Glutamatergic neuron (in vitro differentiated cells): Measurements from ENCODE around the gene IRS2. TPM values are rescaled to one million over a fixed set of nuclear protein-coding genes. Genes with fewer than 3 reads are reported as not detected.

Source experiments
- DNase-seq: peaks from one replicate; pipeline ENCODE4 v3.0.0; 2022
- H3K27ac Mint-ChIP-seq: one replicate; pipeline ENCODE4 v1.8.0; 2020; ENCODE audit warnings: mild to moderate bottlenecking, mixed read lengths, inconsistent platforms; ENCODE audit not compliant: unreplicated experiment
- H3K27me3 Mint-ChIP-seq: one replicate; pipeline ENCODE4 v1.8.0; 2020; ENCODE audit warnings: mild to moderate bottlenecking, moderate library complexity, mixed read lengths, inconsistent platforms; ENCODE audit not compliant: unreplicated experiment
- H3K36me3 Mint-ChIP-seq: one replicate; pipeline ENCODE4 v1.8.0; 2020; ENCODE audit warnings: mild to moderate bottlenecking, mixed read lengths, inconsistent platforms; ENCODE audit not compliant: unreplicated experiment
- H3K4me1 Mint-ChIP-seq: one replicate; pipeline ENCODE4 v1.8.0; 2020; ENCODE audit warnings: mild to moderate bottlenecking, low read depth, mixed read lengths, inconsistent platforms; ENCODE audit not compliant: unreplicated experiment
- H3K4me3 Mint-ChIP-seq: one replicate; pipeline ENCODE4 v1.8.0; 2020; ENCODE audit warnings: mild to moderate bottlenecking, mixed read lengths, inconsistent platforms; ENCODE audit not compliant: unreplicated experiment
- H3K9me3 Mint-ChIP-seq: one replicate; pipeline ENCODE4 v1.8.0; 2020; ENCODE audit warnings: mild to moderate bottlenecking, moderate library complexity, mixed read lengths, inconsistent platforms; ENCODE audit not compliant: unreplicated experiment
- total RNA-seq: library from RNA; stranded (reverse); fragmentation: NEBNext Ultra II Directional; extraction: Animal tissue kit (Norgen Biotek cat#: 25700); gene quantifications from one replicate; pipeline ENCODE4 v1.2.1, GENCODE V29; 2021; ENCODE audit not compliant: unreplicated experiment
- TF ChIP-seq, protein P1 (sequence below): fragments of 200-600 bp; sonication (generic); IDR thresholded peaks from one replicate; pipeline ENCODE4 v1.5.0; 2021; ENCODE audit not compliant: partially characterized antibody, unreplicated experiment

Gene IRS2
- total RNA-seq, 1 donor from 2014 or later, result 27.0 TPM

DNA sequence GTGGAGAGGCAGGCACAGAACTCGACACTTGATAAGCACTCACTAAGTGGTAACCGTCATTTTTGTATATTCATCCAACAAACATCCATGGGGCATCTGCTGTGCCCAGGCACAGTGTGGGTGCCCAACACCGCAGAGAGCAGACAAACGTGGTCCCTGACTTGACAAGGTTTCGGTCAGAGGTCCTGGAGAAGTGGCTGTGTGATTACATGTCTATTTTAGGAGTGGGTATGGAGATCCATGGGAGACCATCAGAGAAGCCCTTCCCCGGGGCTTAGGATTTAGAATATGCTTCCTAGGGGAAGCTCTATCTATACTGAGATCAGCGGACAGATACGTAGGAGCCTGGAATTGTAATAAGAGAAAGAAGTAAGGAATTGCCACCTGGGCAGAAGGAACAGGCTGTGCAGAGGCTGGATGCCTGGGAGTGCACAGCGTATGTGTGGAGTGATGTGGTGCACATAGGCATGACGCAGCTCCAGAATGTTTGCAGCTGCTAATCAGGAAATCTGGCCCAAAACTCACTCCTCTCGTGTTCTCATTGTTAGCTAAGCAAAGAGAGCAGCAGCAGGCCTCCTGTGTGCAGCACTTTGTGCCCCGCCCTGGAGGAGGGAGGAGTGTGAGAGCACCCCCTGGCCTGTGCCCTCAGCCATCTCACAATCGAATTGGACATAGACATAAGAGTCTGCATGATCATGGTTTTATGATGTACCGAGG lies 23.0 kb upstream of the IRS2 start:
- Mint-ChIP-seq H3K36me3 (no peaks in the 10 kb centered on the region), H3K4me3 (no peak overlapping the region), H3K27ac (no peak overlapping the region), H3K9me3 (peaks cover 6% of the 10 kb centered on the region), H3K27me3 (peaks cover 2% of the 10 kb centered on the region), H3K4me1 (peaks cover 6% of the 10 kb centered on the region)
- TF ChIP-seq, protein P1, sequence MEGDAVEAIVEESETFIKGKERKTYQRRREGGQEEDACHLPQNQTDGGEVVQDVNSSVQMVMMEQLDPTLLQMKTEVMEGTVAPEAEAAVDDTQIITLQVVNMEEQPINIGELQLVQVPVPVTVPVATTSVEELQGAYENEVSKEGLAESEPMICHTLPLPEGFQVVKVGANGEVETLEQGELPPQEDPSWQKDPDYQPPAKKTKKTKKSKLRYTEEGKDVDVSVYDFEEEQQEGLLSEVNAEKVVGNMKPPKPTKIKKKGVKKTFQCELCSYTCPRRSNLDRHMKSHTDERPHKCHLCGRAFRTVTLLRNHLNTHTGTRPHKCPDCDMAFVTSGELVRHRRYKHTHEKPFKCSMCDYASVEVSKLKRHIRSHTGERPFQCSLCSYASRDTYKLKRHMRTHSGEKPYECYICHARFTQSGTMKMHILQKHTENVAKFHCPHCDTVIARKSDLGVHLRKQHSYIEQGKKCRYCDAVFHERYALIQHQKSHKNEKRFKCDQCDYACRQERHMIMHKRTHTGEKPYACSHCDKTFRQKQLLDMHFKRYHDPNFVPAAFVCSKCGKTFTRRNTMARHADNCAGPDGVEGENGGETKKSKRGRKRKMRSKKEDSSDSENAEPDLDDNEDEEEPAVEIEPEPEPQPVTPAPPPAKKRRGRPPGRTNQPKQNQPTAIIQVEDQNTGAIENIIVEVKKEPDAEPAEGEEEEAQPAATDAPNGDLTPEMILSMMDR, result no peak
- no peak for DNase-seq

DNA sequence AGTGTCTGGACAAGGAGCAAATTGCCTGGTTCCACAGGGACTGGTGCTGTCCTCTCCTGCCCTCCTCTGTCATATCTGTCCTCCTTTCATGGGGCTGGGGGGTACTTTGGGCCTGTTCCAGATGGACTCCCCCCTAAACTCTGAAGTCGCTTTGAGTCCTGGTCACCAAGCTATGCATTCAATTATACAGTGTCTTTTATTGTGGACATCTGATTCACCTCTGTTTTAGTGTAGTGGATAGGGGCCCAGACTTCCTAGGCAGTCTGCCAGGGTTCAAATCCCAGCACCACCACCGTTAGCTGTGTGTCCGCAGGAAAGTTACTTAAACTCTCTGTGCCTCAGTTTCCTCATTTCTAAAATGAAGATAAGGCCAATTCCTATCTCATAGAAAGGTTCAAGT lies 21.0 kb upstream of the IRS2 start:
- no peaks in the 10 kb centered on the region for H3K36me3 Mint-ChIP-seq
- H3K27me3 Mint-ChIP-seq, result no peaks in the 10 kb centered on the region
- H3K4me3 Mint-ChIP-seq, result no peak overlapping the region
- no peak overlapping the region for H3K27ac Mint-ChIP-seq
- H3K9me3 Mint-ChIP-seq, result peaks cover 6% of the 10 kb centered on the region
- H3K4me1 Mint-ChIP-seq, result peaks cover 6% of the 10 kb centered on the region
- no peak for DNase-seq
- TF ChIP-seq, protein P1, result no peak

DNA sequence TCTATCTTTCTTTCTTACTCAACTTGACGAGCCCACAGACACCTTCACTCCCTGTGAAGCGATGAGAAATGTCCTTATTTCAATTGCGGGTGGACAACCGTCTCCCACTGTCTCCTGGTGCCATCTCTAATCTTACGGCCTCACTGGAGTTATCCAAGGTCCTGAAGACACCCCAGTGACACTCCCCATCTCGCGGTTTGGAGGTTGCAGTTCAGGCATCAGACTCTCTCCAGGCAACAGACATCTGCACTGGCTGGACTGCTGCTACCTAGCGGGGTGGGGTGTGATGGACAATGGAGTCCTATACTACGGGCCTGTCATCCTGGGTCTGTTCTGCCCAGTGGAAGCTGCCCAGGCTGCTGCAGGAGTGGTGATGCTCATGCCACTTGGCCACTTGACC lies 18.3 kb upstream of the IRS2 start:
- TF ChIP-seq, protein P1, result no peak
- H3K9me3 Mint-ChIP-seq, result peaks cover 1% of the 10 kb centered on the region
- peaks cover 3% of the 10 kb centered on the region for H3K4me1 Mint-ChIP-seq
- H3K27ac Mint-ChIP-seq, result no peak overlapping the region
- no peak for DNase-seq
- no peaks in the 10 kb centered on the region for H3K36me3 Mint-ChIP-seq
- no peak overlapping the region for H3K4me3 Mint-ChIP-seq
- H3K27me3 Mint-ChIP-seq, result no peaks in the 10 kb centered on the region

DNA sequence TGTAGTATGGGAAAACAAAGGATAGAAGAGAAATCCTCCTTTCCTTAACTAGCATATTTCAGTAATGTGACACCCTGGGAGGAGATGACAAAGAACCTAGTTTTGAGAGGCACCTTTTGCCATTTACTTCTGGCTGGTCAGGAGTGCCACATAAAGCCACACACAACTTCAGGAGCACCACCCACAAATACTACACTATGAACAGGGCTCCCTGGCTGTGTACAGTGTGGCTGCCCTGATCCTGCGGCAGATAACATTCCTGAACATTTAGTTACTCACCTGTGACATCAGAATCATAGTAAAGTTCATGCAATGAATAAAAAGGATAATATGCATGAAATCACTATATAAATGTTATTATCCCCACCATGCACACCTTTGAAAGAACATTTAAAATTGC lies 17.4 kb upstream of the IRS2 start:
- Mint-ChIP-seq H3K4me1 (no peaks in the 10 kb centered on the region), H3K9me3 (peaks cover 1% of the 10 kb centered on the region), H3K36me3 (no peaks in the 10 kb centered on the region), H3K27me3 (no peaks in the 10 kb centered on the region), H3K4me3 (no peak overlapping the region), H3K27ac (no peak overlapping the region)
- TF ChIP-seq, protein P1, result no peak
- DNase-seq, result no peak

DNA sequence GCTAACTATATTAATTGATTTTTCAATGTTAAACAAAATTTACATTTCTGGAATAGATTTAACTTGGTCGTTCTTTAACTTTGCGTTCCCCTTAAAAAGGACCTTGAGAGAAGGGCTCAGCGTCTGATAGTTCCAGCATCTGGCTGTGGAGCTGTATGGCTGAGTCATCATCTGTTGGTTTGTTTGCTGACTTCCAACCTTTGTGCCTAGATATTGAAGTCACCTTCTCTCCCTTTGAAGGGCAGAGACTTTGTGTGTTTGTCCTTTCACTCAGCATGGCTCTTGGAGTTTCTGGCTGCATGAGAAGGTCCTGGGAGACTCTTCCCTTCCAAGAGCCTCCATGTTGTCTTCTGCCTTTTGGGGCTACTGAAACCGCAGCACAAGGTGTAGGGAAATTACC lies 16.6 kb upstream of the IRS2 start:
- DNase-seq, result no peak
- TF ChIP-seq, protein P1, result no peak
- Mint-ChIP-seq H3K4me1 (no peaks in the 10 kb centered on the region), H3K9me3 (peaks cover 1% of the 10 kb centered on the region), H3K4me3 (no peak overlapping the region), H3K36me3 (no peaks in the 10 kb centered on the region), H3K27me3 (no peaks in the 10 kb centered on the region), H3K27ac (no peak overlapping the region)
